Neural crest cell (in vitro differentiated cells): Measurements from ENCODE around the gene LPCAT1. TPM values are rescaled to one million over a fixed set of nuclear protein-coding genes. Genes with fewer than 3 reads are reported as not detected.
"Not testable (repeated sequence)": the region's sequence is repeated elsewhere in the genome, so short reads cannot be mapped to it uniquely, and the experiment has no call there.

Source experiments
- DNase-seq: peaks from one replicate; pipeline ENCODE4 v3.0.0; 2021; ENCODE audit warnings: low read depth, mixed read lengths, low spot score
- H3K27ac Mint-ChIP-seq: one replicate; pipeline ENCODE4 v1.8.0; 2021; ENCODE audit warnings: mild to moderate bottlenecking, mixed read lengths; ENCODE audit not compliant: unreplicated experiment
- H3K27me3 Mint-ChIP-seq: 2 replicates; pipeline ENCODE4 v1.8.0; 2021; ENCODE audit warnings: low read depth, mild to moderate bottlenecking, mixed read lengths
- H3K36me3 Mint-ChIP-seq: 2 replicates; pipeline ENCODE4 v1.8.0; 2021; ENCODE audit warnings: low read depth, mild to moderate bottlenecking, mixed read lengths
- H3K4me1 Mint-ChIP-seq: 2 replicates; pipeline ENCODE4 v1.8.0; 2021; ENCODE audit warnings: mixed read lengths
- H3K4me3 Mint-ChIP-seq: one replicate; pipeline ENCODE4 v1.8.0; 2021; ENCODE audit warnings: mild to moderate bottlenecking, mixed read lengths
- H3K9me3 Mint-ChIP-seq: 2 replicates; pipeline ENCODE4 v1.8.0; 2021; ENCODE audit warnings: mixed read lengths
- CTCF ChIP-seq: fragments of 200-600 bp; sonication (generic); conservative IDR thresholded peaks from 2 replicates; pipeline ENCODE4 v1.5.0; 2021; ENCODE audit warnings: antibody characterized with exemption, mild to moderate bottlenecking
- total RNA-seq: library from RNA; stranded (reverse); gene quantifications from 2 replicates; pipeline ENCODE4 v1.2.1, GENCODE V29; 2021

The LPCAT1 gene
- total RNA-seq, 1 donor from 2014 or later = 111 TPM

GRCh38 chr5:1515311-1515920 is 8.3 kb downstream of the LPCAT1 start:
- no peak for TF ChIP-seq CTCF
- no peak for DNase-seq
- H3K4me1 Mint-ChIP-seq = peaks cover 37% of the 10 kb centered on the region
- H3K36me3 Mint-ChIP-seq = no peaks in the 10 kb centered on the region
- H3K27me3 Mint-ChIP-seq = no peaks in the 10 kb centered on the region
- peak overlapping the region; percentile 31 for H3K4me3 Mint-ChIP-seq
- H3K9me3 Mint-ChIP-seq = no peaks in the 10 kb centered on the region
- H3K27ac Mint-ChIP-seq = no peak overlapping the region

- not testable (repeated sequence) for H3K27me3 Mint-ChIP-seq, DNase-seq, H3K9me3 Mint-ChIP-seq, H3K36me3 Mint-ChIP-seq, H3K4me3 Mint-ChIP-seq, H3K27ac Mint-ChIP-seq
- H3K4me1 Mint-ChIP-seq = peaks cover 37% of the 10 kb centered on the region
Measured at GRCh38 chr5:1514819-1515310, 8.9 kb downstream of the LPCAT1 start.

GRCh38 chr5:1514027-1514818 is 9.5 kb downstream of the LPCAT1 start:
- H3K36me3 Mint-ChIP-seq = no peaks in the 10 kb centered on the region
- no peak overlapping the region for H3K4me3 Mint-ChIP-seq
- DNase-seq = no peak
- no peaks in the 10 kb centered on the region for H3K27me3 Mint-ChIP-seq
- no peak overlapping the region for H3K27ac Mint-ChIP-seq
- TF ChIP-seq CTCF = no peak
- no peaks in the 10 kb centered on the region for H3K9me3 Mint-ChIP-seq
- peaks cover 36% of the 10 kb centered on the region for H3K4me1 Mint-ChIP-seq

GRCh38 chr5:1513326-1514026 is 10.3 kb downstream of the LPCAT1 start:
- H3K27ac Mint-ChIP-seq = no peak overlapping the region
- no peaks in the 10 kb centered on the region for H3K9me3 Mint-ChIP-seq
- no peak for TF ChIP-seq CTCF
- H3K4me1 Mint-ChIP-seq = peaks cover 30% of the 10 kb centered on the region
- no peaks in the 10 kb centered on the region for H3K36me3 Mint-ChIP-seq
- H3K27me3 Mint-ChIP-seq = no peaks in the 10 kb centered on the region
- no peak for DNase-seq
- H3K4me3 Mint-ChIP-seq = no peak overlapping the region

- Mint-ChIP-seq H3K9me3 (no peaks in the 10 kb centered on the region), H3K4me3 (no peak overlapping the region), H3K27ac (no peak overlapping the region), H3K4me1 (peaks cover 27% of the 10 kb centered on the region), H3K36me3 (no peaks in the 10 kb centered on the region), H3K27me3 (no peaks in the 10 kb centered on the region)
- TF ChIP-seq CTCF = no peak
- no peak for DNase-seq
Measured at GRCh38 chr5:1512541-1513291, 11.0 kb downstream of the LPCAT1 start.
